SKM-1 (cell line): ENCODE results near the gene MACROD1.

ENCODE experiments used
- DNase-seq: peaks from one replicate; lab custom pipeline; 2025; ENCODE audit not compliant: unreplicated experiment; lab: John Stamatoyannopoulos, UW

The MACROD1 gene

DNA sequence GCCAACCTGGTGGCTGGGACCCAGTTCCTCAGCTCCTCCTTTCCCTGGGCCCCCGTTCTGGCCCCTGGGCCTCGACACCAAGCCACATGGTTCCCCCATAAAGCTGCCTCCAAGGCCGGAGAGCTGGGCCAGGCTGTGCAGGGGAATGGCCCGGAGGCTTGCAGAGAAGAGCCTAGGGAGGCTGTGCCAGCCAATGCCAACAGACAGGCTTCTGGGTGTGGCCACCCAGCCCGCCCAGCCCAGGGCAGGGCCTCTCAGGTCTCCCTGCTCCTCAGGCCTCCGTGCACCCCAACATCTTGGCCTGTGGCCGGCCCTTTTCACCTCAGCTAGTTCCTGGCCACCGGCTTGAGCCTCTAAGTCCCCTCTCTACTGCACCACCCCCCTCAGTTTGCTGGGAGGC is 147.6 kb downstream of the MACROD1 start:
- no peak for DNase-seq

DNA sequence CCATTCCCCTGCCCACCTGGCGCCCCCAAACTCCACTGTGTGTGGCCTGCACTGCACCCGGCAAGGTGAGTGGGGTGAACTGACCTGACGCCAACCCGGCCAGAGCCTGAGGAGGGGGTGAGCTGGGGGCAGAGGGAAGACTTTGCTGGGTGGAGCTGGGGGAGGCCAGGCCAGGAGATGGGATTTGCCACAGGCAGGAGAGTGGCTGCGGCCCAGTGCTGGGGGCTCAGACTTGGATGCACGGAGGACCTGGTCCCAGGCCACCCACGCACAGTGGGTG is 148.0 kb downstream of the MACROD1 start:
- no peak for DNase-seq

DNA sequence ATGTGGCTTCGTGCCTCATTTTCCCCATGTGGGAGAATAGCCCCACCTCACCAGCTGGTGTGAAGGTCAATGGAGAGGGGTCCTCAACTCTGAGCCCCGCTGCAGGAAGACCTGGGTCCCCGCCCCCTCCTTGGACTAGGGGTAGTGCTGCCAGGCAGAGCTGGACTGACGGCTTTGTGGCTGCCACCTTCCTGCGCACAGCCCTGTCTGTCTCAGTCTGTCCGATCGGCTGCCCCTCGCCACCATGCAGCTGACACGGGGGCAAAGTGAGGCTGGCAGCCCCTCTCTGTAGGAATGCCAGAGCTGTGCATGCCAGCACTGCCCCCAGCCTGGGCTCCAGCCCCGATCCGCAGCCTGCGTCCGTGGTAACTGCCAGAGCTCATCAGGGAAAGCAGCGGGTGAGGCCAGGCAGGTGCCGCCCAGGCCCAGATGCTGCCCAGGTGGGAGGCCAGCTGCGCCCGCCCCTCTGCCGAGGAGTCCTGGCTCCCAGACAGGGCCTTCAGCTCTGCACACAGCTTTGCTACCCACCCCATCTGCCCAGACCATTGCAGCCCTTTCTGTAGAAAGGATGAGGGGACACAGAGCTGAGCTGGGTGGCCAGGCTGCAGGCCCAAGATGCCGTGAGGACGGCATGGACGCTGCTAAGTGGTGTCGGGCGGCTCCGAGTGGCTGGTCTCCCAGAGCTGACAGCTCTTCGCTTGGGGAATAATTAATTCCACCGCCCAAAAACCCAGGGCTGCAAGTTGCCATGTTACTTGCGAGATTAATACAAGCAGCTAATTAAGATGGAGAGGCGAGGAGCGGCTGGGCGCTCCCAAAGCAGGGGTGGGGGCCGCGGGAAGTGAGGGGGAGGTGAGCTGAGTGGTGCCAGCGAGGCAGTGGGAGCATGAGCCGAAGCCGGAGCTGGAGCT is 149.7 kb downstream of the MACROD1 start:
- DNase-seq = no peak

DNA sequence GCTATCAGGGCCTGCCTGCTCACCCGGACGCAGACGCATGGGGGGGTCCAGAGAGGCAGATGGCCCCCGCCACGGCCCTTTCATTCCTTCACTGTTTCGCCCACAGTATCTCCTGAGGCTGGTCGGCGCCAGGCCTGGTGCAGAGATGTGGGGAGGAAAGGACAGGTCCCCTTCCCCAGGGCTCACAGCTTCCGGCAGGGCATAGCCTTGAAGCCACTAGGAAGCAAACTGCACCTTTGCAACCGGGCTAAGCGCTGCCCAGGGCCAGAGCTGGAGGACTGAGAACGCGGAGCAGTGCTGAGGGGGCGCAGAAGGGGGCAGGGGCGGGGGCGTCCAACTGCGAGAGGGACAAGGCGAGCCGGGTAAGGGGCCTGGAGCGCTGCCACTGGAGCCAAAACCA is 150.4 kb downstream of the MACROD1 start:
- no peak for DNase-seq

DNA sequence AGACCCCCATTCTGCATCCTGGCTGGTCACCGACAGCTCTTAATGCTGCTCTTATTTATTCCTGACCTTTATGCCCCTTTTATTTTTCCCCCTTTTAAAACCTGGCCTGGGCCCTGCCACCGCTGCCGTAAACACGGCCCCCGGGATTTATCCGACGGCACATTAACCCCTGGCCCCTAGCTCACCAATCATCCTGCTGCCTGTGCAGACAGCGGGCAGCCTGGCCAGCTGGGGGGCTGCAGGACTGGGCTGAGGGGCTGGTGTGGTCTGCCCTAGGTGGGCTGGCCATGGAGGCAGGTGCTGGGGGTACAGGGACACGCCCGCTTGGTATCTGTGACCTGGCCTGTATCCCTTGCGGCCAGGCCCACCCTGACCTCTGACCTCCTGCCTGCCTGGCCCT is 151.6 kb downstream of the MACROD1 start:
- no peak for DNase-seq

DNA sequence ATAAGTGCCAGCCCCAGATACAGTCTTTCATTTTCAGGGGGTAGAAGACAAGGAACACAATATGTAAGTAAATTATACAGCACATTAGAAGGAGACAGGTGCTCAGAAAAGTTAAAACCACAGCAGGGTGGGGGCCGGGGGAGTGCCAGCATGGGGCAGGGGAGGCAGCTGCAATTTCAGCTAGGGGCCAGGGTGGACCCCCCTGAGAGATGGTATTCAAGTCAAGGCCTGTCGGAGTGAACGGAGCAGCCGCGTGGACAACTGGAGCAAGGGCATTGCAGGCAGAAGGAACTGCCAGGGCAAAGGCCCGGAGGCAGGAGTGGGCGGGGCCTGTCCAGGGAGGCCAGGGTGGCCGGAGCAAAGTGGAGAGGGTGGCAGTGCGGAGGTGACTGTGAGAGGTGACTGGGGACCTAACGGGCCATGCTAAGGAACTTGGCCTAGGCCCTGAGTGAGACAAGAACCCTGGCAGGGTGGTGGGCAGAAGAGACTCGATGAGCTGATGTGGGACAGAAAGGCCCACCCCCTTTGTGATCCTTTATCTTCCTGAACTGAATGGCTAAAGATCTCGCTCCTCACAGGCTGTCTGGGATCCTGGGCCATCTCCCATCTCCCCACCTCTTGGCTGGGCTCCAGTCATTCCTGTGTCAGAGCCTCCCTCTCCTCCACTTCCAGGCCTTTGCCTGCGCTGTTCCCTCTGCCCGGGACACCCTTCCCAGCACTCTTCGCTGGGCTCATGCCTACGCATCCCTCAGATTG is 152.6 kb downstream of the MACROD1 start:
- no peak for DNase-seq

DNA sequence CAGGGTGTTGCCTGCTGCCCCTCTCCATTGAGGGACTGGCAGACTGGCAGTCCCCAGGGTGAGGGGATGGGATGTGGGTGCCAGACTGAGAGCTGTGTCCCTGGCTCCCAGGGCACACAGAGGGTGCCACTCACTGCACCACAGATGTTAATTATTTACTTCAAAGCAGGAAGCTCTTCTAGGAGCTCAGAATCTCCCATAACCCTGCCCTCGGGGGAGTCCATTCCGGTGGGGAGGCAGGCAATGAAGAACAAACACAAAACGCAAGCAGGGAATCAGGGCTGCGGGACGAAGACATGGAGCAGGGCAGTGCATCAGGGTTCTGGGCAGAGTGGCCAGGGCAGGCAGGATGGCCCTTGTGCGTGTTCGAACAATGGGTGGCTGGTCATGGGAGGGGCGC is 154.5 kb downstream of the MACROD1 start:
- no peak for DNase-seq

DNA sequence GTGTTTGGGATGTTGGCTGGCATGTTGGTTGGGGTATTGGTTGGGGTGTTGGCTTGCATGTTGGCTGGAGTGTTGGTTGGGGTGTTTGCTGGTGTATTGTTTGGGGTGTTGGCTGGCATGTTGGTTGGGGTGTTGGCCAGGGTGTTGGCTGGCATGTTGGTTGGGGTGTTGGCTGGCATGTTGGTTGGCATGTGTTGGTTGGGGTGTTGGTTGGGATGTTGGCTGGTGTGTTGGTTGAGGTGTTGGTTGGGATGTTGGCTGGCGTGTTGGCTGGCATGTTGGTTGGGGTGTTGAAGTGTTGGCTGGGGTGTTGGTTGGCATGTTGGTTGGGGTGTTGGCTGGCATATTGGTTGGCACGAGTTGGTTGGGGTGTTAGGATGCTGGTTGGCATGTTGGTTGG is 155.1 kb downstream of the MACROD1 start:
- DNase-seq = no peak

DNA sequence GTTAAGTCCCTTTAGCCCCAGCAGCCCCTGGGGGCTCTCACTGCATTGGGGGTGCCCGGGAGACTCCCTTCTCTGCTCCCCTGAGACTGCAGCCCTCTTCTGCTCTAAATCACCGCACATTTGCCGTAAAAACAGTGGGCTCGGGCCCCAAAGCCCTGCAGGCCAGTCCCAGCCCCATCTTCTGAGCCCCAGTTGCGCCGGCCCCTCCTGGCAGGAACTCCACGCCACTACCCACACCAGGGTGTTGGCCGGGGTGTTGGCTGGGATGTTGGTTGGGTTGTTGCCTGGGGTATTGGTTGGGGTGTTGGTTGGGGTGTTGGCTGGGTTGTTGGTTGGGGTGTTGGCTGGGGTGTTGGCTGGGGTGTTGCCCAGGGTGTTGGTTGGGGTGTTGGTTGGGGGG is 156.2 kb downstream of the MACROD1 start:
- DNase-seq = no peak

DNA sequence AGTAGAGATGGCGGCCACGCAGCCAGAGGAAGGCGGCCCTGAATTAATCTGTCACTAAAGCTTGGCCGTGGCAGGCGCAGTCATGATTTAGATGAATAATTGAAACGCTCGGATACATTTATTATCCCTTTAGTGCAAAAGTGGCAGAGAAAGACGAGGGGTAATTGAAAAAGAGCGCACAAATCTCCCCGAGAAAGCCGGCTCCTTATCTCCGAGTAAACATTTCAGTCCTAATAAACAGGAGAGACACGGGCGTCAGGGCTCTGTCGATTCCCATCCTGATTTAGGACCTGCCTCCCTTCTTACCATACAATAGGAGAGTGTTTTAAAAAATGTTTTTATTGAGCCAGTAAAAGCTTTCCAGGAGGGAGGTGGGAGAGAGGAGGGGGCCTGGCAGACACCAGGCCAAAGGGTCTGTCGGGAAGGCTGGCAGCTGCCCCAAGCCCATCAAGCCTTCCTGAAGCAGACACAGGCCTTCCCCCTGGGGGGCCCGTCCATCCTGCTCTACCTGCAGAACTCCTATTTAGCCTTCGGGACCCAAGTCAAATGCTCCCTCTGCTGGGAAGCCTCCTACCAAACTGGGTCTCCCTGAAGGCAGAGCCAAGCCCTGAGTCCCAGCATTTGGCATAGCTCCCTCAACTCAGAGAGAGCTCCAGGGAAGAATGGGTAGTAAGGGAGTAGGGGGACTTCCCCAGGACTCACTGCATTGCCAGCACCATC is 156.8 kb downstream of the MACROD1 start:
- no peak for DNase-seq

DNA sequence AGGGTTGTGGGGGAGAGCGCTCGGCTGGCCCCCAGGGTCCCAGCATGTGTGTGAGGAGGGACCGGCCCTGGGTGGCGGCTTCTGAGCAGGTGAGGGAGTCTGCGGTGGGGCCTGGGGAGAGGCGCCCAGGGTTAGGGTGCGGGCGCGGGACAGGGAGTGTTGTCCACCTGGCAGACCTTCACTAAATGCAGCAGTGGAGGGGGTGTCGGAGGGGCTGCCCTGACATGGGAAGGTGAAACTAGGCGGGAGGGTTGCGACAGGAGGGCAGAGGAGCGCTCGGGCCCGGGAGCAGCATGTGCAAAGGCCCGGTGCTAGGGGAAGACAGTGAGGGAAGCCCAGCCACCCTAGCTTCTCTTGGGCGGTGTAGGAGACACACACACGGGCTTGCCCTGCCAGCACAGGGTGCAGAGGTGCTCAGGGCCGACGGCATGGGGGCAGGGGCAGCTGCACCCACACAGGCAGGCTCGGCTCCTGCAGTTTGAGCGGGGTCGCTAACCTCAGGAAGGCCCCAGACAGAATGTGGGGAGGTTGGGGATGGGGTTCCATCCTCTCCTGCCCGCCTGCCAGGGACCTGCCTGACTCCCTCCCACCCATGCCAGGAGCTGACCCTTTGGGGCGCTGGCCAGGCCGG is 157.5 kb downstream of the MACROD1 start:
- DNase-seq = no peak

DNA sequence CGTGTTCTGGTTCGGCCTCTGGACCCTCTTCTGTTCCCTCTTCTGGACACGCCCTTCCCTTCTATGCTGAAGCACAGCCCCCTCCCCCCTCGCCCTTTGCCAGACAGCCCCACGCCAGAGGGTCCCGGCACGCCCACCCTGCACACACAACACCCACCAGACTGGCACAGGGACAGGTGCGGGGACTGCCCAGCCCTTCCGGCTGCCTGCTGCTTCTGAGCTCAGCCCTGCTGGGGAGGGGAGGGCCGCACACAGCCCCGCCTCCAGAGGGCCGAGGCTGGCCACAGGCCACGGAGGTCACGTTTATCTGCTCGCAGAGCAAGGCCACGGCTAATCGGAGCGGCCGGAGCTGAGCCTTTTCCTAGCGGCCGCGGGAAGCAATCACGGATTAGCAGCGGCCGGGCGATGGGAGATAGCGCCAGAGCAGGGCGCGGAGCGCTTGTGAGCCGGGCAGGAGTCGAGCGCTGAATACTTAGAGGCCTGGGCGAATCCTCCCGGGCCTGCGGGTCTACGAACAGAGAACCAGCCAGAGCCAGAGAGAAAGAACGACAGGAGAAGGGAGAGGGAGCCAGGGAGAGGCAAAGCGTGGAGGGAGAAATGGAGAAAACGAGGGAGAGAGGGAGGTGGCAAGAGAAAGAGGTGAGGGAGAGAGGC is 158.2 kb downstream of the MACROD1 start:
- no peak for DNase-seq

DNA sequence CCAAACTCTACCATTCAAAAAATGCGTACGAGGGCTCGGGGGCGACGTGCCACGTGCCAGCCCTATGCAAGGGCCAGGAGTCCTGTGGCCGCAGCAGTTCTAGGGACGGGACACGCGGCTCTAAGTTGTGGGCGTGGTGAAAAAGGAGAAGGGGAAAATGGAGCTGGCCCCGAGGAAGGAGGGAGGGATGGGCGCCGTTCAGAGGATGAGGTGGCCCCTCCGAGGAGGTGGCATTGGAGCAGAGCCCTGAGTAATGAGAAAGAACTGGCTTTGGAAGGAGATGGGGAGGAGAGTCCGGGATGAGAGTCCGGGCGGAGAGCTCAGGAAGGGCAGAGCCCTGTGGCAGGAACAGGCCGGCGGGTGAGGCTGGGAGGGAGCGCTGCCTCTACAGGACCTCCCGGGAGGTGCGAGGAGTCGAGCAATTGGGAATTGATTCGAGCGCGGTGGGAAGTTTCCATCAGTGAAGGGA is 158.7 kb downstream of the MACROD1 start:
- no peak for DNase-seq

DNA sequence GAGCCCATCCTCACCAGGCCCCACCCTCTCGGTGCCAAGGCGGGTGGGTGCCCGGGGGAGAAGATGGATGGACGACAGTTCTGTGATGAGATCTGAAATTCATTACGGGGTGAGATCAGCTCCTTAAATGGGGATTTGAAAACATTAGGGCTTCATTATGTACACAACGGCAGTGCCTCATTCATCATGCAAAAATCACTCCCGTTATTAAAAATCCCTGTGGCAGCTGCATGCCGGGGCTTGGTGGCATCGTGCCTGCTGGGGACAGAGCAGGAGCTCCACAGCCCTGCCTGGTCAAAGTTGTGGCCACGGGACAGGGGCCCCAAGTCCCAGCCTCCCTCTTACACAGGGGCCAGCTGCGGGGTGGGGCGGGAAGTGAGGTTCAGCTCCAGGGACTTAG is 159.5 kb downstream of the MACROD1 start:
- DNase-seq = no peak

DNA sequence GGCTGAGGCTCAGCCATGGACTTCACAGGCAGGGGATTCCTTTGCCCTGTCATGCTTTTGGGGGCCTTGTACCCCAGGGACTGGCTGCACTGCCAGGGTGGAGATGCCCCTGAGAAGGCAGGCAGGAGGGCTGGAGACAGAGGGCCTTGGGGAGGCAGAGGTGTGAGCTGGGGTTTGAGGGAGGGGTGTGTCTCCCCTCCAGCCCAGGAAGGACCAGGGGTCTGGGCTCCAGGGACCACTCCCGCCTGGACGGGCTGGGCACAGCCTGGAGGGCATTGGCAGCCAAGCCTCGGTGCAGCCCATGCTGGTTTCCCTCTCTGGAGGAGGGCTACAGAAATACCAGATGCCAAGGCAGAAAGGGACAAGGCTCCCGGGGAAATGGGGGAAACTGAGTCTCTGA is 160.2 kb downstream of the MACROD1 start:
- DNase-seq = no peak

DNA sequence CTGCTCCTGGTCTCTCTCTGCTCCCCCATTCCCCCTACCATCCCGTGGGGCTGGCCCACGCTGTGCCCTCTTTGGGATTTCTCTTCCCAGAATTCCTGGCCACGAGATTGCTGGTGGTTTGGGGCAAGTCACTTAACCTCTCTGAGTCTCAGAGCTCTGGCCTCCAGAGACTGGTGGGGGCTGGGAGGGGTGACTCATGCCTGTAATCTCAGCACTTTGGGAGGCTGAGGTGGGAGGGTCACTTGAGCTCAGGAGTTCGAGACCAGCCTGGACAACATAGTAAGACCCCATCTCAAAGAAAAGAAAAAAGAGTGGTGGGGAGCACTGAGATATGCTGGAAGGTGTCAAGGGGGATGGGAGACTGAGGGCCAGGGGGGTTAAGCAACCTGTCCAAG is 161.3 kb downstream of the MACROD1 start:
- DNase-seq = no peak

DNA sequence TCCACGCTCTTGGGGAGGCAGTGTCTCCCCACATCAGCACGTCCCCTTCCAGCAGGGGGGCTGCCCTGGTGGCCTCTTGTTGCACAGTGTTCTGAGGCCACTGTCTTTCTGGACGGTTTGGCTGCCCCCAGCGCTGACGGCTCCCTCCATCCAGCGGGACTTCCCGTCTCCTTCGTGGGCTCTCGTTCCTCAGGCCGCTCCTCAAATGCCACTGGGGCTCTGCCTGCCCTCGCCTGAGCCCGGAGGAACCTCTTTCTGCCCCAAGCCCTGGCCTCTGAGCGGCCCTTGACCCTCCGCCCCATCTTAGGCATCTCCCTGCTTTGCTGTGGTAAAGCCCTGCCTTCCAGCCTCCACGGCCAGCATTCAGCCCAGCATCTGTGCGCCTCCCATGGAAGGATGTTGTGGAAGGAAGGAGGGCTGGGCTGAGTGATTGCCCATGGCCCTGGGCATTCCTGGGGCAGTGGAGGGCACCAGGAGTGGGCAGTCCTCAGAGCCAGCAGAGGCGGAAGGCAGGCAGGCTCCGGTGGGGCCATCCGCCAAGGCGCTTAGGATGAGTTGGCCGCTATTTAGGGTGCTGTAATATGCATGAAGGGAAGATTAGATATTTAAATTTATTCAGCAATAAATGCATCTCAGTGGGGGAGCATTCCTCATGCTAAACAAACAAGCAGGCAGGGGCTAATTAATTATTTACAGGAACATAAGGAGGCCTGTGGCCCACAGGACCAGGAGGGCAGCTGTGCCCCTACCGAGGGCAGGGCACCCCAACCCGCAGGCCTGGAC is 161.9 kb downstream of the MACROD1 start:
- no peak for DNase-seq

DNA sequence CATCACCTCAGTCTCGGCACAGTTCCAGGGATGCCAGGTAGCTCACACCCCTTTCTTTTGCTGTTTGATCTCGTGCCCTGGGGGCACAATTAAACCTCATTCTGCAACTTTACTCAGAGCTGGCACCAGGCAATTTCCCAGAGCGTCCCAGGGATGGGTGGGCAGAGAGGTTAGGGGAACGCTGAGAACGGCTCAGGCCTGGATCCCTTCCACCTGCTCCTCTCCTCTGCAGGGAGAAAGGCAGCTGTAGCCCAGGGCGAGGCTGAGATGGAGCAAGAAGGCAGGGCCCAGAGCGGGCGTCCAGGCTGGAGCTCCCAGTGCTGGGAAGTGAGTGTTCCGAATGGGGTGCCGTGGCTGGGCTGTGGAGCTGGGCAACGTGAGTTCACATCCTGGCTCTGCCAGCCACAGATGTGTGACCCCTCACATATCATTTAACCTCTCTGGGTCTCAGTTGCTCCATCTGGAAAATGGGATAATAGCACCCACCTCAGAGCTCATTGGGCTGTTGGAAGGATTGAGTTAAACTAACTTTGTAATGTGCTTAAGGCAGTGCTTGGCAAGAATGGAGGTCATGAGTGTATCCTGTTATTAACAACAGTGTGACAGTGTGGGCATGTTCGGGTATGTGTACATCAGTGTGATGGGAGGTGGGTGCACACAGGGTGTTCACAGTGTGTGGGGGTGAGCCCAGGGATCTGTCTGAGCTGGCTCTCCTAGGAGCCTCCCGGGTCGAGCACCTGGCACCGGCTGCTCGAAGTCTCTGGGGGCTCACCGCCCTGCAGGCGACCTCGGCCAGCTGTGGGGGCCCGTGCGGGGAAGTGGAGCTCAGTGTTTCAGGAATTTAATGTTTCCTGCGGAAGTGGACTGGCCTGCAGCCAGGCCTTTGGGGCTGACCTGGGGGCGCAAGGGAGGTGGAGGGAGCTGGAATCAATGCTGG is 164.2 kb downstream of the MACROD1 start:
- DNase-seq = no peak
